ENCODE measurements around the gene NECTIN1. TPM values are rescaled to one million over a fixed set of nuclear protein-coding genes. Genes with fewer than 3 reads are reported as not detected.

Gene NECTIN1
- total RNA-seq, 2 experiments from 2014 or later: 2.5 to 3.4 TPM

DNA sequence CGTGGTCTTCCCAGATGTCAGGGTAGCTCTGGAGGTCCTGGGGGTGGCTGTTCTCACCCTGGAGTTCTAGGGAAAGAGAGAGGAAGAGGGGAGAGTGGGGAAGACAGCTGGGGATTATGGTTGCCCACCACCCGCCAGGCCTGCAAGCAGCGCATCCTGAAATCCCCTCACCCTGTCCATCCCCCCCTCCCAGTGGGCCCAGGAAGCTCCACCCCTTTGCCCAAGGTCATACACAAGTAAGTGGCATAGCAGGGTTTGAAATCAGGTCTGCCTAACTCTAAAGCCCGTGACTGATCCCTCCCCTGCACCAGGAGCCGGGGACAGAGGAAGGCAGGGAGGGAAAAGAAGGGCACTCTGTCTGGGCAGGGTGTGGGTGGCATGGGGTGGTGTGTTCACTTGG is 105.3 kb downstream of the NECTIN1 start:
- ATAC-seq (ENCODE audit: poor library complexity): no peak
- intact Hi-C loops (cut with DNase I, micrococcal nuclease): no loop called here
- no peak overlapping the region for H3K4me3 Mint-ChIP-seq

DNA sequence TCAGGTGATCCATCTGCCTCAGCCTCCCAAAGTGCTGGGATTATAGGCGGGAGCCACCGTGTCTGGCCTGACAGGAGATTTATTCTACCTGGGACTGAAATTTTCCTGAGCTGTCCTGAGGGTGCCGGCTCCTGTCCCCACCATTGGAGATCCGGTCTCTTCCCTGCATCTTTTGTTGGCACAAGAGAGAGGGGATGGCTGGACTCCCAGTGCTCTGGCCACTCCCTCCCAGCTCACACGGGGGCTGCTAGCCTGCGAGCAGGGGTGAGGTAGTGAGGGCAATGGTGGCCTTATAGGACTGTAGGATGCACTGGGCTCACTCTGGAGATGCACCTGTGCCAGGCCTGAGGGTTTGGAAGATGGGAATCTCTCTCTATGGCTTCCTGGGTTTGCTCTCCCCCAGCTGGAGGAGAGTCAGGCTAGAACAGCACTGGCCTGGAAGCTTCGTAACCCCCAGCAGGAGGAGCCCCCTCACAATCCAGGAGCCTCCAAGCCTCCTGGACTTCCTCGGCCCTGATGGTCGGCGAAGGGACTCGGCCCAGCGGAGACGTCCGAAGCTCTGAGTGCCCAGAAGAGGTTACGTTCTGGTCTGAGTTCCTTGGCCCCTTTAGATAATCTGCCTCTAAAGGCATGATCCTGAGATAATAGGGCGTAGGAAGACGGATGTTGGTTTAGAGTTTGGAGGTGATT is 106.4 kb downstream of the NECTIN1 start:
- Histone ChIP-seq H3K9me3 (ENCODE audit: control insufficient read depth in 1 of 2, insufficient read depth in 1 of 2, low read length in 2 of 2) (no peaks in the 10 kb centered on the region), H3K27me3 (ENCODE audit: control insufficient read depth in 1 of 2, insufficient read depth in 2 of 2, low read length in 2 of 2) (no peaks in the 10 kb centered on the region), H3K27ac (ENCODE audit: low read depth in 1 of 2, low read length in 2 of 2) (no peak overlapping the region), H3K4me3 (ENCODE audit: low read length) (no peak overlapping the region), H3K4me1 (ENCODE audit: insufficient read depth, low read length) (no peaks in the 10 kb centered on the region), H3K36me3 (ENCODE audit: insufficient read depth, low read length) (no peaks in the 10 kb centered on the region)
- no peak overlapping the region for H3K27ac Mint-ChIP-seq
- DNase-seq: no peak
- H3K4me3 Mint-ChIP-seq: no peak overlapping the region
- H3K27me3 Mint-ChIP-seq: peaks cover 26% of the 10 kb centered on the region
- POLR2A ChIA-PET: no interaction called here
- no peak for ATAC-seq (ENCODE audit: poor library complexity)
- intact Hi-C loops (cut with DNase I, micrococcal nuclease): no loop called here
- H3K9me3 Mint-ChIP-seq: no peaks in the 10 kb centered on the region
- H3K4me1 Mint-ChIP-seq (ENCODE audit: low read depth): no peaks in the 10 kb centered on the region
- TF ChIP-seq, protein P1, sequence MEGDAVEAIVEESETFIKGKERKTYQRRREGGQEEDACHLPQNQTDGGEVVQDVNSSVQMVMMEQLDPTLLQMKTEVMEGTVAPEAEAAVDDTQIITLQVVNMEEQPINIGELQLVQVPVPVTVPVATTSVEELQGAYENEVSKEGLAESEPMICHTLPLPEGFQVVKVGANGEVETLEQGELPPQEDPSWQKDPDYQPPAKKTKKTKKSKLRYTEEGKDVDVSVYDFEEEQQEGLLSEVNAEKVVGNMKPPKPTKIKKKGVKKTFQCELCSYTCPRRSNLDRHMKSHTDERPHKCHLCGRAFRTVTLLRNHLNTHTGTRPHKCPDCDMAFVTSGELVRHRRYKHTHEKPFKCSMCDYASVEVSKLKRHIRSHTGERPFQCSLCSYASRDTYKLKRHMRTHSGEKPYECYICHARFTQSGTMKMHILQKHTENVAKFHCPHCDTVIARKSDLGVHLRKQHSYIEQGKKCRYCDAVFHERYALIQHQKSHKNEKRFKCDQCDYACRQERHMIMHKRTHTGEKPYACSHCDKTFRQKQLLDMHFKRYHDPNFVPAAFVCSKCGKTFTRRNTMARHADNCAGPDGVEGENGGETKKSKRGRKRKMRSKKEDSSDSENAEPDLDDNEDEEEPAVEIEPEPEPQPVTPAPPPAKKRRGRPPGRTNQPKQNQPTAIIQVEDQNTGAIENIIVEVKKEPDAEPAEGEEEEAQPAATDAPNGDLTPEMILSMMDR (IDR thresholded peaks at IDR 0.05): no peak
- H3K36me3 Mint-ChIP-seq (ENCODE audit: low read depth): no peaks in the 10 kb centered on the region
- CTCF ChIA-PET: no interaction called here

More for the DNA sequence above, 105.3 kb downstream of the NECTIN1 start:
- TF ChIP-seq, protein P1 (IDR thresholded peaks at IDR 0.05): no peak
- H3K27me3 Mint-ChIP-seq: peaks cover 34% of the 10 kb centered on the region
- H3K27ac Mint-ChIP-seq: no peak overlapping the region
- Histone ChIP-seq H3K4me3 (ENCODE audit: low read length) (no peak overlapping the region), H3K27me3 (ENCODE audit: control insufficient read depth in 1 of 2, insufficient read depth in 2 of 2, low read length in 2 of 2) (no peaks in the 10 kb centered on the region), H3K9me3 (ENCODE audit: control insufficient read depth in 1 of 2, insufficient read depth in 1 of 2, low read length in 2 of 2) (no peaks in the 10 kb centered on the region), H3K4me1 (ENCODE audit: insufficient read depth, low read length) (no peaks in the 10 kb centered on the region), H3K36me3 (ENCODE audit: insufficient read depth, low read length) (no peaks in the 10 kb centered on the region), H3K27ac (ENCODE audit: low read depth in 1 of 2, low read length in 2 of 2) (no peak overlapping the region)
- no peaks in the 10 kb centered on the region for H3K9me3 Mint-ChIP-seq
- no peaks in the 10 kb centered on the region for H3K36me3 Mint-ChIP-seq (ENCODE audit: low read depth)
- H3K4me1 Mint-ChIP-seq (ENCODE audit: low read depth): no peaks in the 10 kb centered on the region
- no peak for DNase-seq
- CTCF ChIA-PET: no interaction called here
- POLR2A ChIA-PET: no interaction called here

DNA sequence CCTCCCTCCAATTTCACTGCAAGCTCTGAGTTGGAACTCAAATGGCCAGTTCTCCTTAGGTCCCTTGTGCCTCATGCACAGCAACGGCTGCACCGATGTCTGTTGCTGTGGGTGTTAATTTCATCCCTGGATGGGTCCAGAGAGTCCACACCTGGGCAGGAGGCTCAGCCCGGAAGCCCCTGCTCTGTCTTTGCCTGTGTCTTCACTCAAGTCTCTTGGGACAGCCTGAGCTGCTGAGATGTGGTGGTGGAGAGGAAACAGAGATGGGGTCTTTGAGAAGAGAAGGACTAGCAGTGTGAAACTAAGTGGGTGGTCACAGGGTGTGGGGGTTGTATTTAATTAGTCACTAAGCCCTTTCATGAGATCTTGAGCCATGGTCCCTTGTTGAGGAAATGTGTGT is 109.3 kb downstream of the NECTIN1 start:
- intact Hi-C loops (cut with DNase I, micrococcal nuclease): no loop called here
- H3K4me1 ChIP-seq (ENCODE audit: insufficient read depth, low read length): peaks cover 14% of the 10 kb centered on the region
- CTCF ChIA-PET: no interaction called here

More for the DNA sequence above, 109.3 kb downstream of the NECTIN1 start:
- H3K27me3 ChIP-seq (ENCODE audit: control insufficient read depth in 1 of 2, insufficient read depth in 2 of 2, low read length in 2 of 2): no peaks in the 10 kb centered on the region
- no peak overlapping the region for H3K4me3 Mint-ChIP-seq
- H3K27ac ChIP-seq (ENCODE audit: low read depth in 1 of 2, low read length in 2 of 2): no peak overlapping the region
- POLR2A ChIA-PET: no interaction called here
- DNase-seq: no peak
- H3K36me3 Mint-ChIP-seq (ENCODE audit: low read depth): no peaks in the 10 kb centered on the region
- no peaks in the 10 kb centered on the region for H3K9me3 Mint-ChIP-seq
- no peaks in the 10 kb centered on the region for H3K4me1 Mint-ChIP-seq (ENCODE audit: low read depth)
- H3K27me3 Mint-ChIP-seq: peaks cover 20% of the 10 kb centered on the region
- H3K36me3 ChIP-seq (ENCODE audit: insufficient read depth, low read length): no peaks in the 10 kb centered on the region
- no peaks in the 10 kb centered on the region for H3K9me3 ChIP-seq (ENCODE audit: control insufficient read depth in 1 of 2, insufficient read depth in 1 of 2, low read length in 2 of 2)
- TF ChIP-seq, protein P1 (IDR thresholded peaks at IDR 0.05): no peak
- no peak overlapping the region for H3K4me3 ChIP-seq (ENCODE audit: low read length)
- no peak for ATAC-seq (ENCODE audit: poor library complexity)
- H3K27ac Mint-ChIP-seq: no peak overlapping the region

Measured in CD4-positive, alpha-beta T cell (primary cell).